ENCODE measurements around the gene PLSCR4.

DNA sequence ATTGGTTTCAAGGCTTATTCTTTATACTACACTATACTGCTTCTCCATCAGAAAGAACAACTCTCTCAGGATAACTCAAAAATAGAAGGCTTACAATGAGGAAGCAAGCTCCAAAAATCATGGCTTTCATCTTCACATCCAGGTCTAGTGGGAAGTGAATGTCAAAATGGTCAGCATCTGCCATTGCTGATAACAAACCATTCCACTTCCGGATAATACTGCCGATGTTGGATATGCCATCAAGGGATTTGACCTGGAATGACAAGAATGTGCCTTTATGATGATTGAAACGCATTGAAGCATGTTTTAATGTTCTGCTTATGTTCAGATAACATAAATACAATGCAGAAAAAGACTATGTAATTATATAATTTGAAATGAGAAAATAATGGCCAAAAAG lies 55.9 kb downstream of the PLSCR4 start:
- TF ChIP-seq, protein P1, sequence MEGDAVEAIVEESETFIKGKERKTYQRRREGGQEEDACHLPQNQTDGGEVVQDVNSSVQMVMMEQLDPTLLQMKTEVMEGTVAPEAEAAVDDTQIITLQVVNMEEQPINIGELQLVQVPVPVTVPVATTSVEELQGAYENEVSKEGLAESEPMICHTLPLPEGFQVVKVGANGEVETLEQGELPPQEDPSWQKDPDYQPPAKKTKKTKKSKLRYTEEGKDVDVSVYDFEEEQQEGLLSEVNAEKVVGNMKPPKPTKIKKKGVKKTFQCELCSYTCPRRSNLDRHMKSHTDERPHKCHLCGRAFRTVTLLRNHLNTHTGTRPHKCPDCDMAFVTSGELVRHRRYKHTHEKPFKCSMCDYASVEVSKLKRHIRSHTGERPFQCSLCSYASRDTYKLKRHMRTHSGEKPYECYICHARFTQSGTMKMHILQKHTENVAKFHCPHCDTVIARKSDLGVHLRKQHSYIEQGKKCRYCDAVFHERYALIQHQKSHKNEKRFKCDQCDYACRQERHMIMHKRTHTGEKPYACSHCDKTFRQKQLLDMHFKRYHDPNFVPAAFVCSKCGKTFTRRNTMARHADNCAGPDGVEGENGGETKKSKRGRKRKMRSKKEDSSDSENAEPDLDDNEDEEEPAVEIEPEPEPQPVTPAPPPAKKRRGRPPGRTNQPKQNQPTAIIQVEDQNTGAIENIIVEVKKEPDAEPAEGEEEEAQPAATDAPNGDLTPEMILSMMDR (IDR thresholded peaks at IDR 0.05), result no peak
- no peak for TF ChIP-seq MAZ (IDR thresholded peaks at IDR 0.05; ENCODE audit: borderline replicate concordance, low read depth, low read length)
- TF ChIP-seq, protein P2, sequence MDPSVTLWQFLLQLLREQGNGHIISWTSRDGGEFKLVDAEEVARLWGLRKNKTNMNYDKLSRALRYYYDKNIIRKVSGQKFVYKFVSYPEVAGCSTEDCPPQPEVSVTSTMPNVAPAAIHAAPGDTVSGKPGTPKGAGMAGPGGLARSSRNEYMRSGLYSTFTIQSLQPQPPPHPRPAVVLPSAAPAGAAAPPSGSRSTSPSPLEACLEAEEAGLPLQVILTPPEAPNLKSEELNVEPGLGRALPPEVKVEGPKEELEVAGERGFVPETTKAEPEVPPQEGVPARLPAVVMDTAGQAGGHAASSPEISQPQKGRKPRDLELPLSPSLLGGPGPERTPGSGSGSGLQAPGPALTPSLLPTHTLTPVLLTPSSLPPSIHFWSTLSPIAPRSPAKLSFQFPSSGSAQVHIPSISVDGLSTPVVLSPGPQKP (IDR thresholded peaks at IDR 0.05; ENCODE audit: low read depth, low read length), result no peak
- no peak for TF ChIP-seq NPAS2 (CRISPR knock-in tag; IDR thresholded peaks at IDR 0.05; ENCODE audit: borderline replicate concordance)
- no peak for TF ChIP-seq SMC3 (IDR thresholded peaks at IDR 0.05)
- TF ChIP-seq, protein P3, sequence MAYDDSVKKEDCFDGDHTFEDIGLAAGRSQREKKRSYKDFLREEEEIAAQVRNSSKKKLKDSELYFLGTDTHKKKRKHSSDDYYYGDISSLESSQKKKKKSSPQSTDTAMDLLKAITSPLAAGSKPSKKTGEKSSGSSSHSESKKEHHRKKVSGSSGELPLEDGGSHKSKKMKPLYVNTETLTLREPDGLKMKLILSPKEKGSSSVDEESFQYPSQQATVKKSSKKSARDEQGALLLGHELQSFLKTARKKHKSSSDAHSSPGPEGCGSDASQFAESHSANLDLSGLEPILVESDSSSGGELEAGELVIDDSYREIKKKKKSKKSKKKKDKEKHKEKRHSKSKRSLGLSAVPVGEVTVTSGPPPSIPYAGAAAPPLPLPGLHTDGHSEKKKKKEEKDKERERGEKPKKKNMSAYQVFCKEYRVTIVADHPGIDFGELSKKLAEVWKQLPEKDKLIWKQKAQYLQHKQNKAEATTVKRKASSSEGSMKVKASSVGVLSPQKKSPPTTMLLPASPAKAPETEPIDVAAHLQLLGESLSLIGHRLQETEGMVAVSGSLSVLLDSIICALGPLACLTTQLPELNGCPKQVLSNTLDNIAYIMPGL (CRISPR knock-in tag; IDR thresholded peaks at IDR 0.05; ENCODE audit: borderline replicate concordance), result no peak
- no peak for TF ChIP-seq KDM1A (IDR thresholded peaks at IDR 0.05; ENCODE audit: low read depth)
- TF ChIP-seq, protein P4, sequence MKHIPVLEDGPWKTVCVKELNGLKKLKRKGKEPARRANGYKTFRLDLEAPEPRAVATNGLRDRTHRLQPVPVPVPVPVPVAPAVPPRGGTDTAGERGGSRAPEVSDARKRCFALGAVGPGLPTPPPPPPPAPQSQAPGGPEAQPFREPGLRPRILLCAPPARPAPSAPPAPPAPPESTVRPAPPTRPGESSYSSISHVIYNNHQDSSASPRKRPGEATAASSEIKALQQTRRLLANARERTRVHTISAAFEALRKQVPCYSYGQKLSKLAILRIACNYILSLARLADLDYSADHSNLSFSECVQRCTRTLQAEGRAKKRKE (CRISPR knock-in tag; IDR thresholded peaks at IDR 0.05; ENCODE audit: low read depth), result no peak

Data from A549 (cell line).